Type B pancreatic cell (in vitro differentiated cells): Measurements from ENCODE around the gene ZNF750. TPM values are rescaled to one million over a fixed set of nuclear protein-coding genes. Genes with fewer than 3 reads are reported as not detected.

Experiments used
- DNase-seq: peaks from one replicate; pipeline ENCODE4 v3.0.0; 2021; ENCODE audit warnings: mixed read lengths; ENCODE audit not compliant: unreplicated experiment; ENCODE audit errors: extremely low spot score
- H3K27ac Mint-ChIP-seq: 2 replicates; pipeline ENCODE4 v1.8.0; 2021; ENCODE audit warnings: mild to moderate bottlenecking, mixed read lengths
- H3K27me3 Mint-ChIP-seq: 2 replicates; pipeline ENCODE4 v1.8.0; 2021; ENCODE audit warnings: mixed read lengths
- H3K36me3 Mint-ChIP-seq: 2 replicates; pipeline ENCODE4 v1.8.0; 2021; ENCODE audit warnings: mixed read lengths
- H3K4me1 Mint-ChIP-seq: one replicate; pipeline ENCODE4 v1.8.0; 2021; ENCODE audit warnings: mixed read lengths; ENCODE audit not compliant: unreplicated experiment
- H3K4me3 Mint-ChIP-seq: 2 replicates; pipeline ENCODE4 v1.8.0; 2021; ENCODE audit warnings: mild to moderate bottlenecking, mixed read lengths
- H3K9me3 Mint-ChIP-seq: 2 replicates; pipeline ENCODE4 v1.8.0; 2021; ENCODE audit warnings: mixed read lengths
- total RNA-seq: library from RNA; stranded (reverse); gene quantifications from 2 replicates; pipeline ENCODE4 v1.2.1, GENCODE V29; 2021; ENCODE audit warnings: low replicate concordance
- TF ChIP-seq, protein P1 (sequence below): fragments of 200-600 bp; sonication (generic); conservative IDR thresholded peaks from 2 replicates; pipeline ENCODE4 v1.5.0; 2021; ENCODE audit warnings: antibody characterized with exemption, mild to moderate bottlenecking

Gene ZNF750
- total RNA-seq, 1 donor from 2014 or later, result 10.3 TPM

DNA sequence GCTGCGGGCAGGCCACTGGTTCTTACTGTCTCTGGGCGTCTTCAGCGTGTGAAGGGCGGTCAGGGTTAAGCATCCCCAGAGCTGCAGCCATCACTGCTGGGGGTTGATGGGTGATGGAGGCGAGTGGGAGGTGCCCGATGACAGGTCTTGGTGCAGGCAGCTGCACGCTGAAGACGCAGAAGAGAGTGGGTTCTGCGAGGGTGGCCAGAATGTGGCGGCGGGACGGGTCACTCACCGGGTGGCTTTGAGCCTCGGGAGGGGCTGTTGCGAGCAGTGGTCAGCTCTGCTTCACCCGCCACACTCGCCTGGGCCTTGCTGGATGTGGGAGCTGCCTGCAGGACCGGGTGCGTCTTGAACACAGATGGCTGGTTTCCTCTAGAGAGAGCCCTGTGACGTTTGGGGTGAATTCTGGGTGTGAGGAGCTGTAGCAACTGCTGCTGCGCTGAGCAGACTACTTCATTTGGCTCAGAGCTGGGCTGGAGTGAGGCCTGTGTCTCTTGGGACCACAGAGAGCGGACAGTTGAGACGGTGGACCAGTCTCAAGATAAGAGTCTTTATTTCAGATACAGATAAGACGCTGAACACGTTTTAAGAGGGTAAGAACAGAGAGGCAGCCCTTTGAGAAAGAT, 44.6 kb upstream of the ZNF750 start:
- TF ChIP-seq, protein P1, sequence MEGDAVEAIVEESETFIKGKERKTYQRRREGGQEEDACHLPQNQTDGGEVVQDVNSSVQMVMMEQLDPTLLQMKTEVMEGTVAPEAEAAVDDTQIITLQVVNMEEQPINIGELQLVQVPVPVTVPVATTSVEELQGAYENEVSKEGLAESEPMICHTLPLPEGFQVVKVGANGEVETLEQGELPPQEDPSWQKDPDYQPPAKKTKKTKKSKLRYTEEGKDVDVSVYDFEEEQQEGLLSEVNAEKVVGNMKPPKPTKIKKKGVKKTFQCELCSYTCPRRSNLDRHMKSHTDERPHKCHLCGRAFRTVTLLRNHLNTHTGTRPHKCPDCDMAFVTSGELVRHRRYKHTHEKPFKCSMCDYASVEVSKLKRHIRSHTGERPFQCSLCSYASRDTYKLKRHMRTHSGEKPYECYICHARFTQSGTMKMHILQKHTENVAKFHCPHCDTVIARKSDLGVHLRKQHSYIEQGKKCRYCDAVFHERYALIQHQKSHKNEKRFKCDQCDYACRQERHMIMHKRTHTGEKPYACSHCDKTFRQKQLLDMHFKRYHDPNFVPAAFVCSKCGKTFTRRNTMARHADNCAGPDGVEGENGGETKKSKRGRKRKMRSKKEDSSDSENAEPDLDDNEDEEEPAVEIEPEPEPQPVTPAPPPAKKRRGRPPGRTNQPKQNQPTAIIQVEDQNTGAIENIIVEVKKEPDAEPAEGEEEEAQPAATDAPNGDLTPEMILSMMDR, result no peak
- peaks cover 11% of the 10 kb centered on the region for H3K36me3 Mint-ChIP-seq
- peaks cover 53% of the 10 kb centered on the region for H3K4me1 Mint-ChIP-seq
- DNase-seq, result no peak
- H3K4me3 Mint-ChIP-seq, result peak overlapping the region; percentile 65
- H3K27ac Mint-ChIP-seq, result peak overlapping the region; percentile 67
- H3K9me3 Mint-ChIP-seq, result no peaks in the 10 kb centered on the region
- no peaks in the 10 kb centered on the region for H3K27me3 Mint-ChIP-seq

DNA sequence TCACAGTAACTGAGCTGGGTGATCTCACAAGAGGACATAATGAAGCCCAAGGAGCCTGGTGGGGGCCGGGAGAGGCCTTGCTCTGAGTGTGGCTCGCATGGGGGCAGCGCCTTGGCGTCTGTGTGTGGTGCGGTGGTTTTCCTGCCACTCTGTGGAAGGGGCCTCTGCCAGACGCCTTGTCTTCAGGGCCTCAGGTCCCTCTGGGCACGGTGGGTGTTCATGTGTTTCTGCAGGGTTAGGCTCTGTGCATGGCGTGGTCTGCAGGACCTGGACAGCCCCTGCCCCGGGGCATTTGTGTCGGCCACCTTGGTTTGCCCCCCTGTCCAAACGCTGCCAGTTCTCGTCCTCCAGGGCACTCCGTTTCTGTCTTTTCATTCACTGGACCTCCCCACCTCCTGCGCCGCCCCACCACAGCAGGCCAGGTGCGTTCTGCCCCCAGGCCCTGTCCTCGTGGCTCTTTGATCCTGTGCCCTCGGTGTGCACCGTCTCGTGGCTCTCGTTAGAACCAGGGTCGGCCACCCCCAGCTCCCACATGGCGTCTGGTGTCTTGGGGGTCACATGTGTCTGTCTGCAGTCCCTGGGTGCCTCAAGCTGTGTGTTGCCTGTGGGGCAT, 43.7 kb upstream of the ZNF750 start:
- peaks cover 50% of the 10 kb centered on the region for H3K4me1 Mint-ChIP-seq
- no peaks in the 10 kb centered on the region for H3K27me3 Mint-ChIP-seq
- no peak overlapping the region for H3K27ac Mint-ChIP-seq
- DNase-seq, result no peak
- no peak overlapping the region for H3K4me3 Mint-ChIP-seq
- no peaks in the 10 kb centered on the region for H3K9me3 Mint-ChIP-seq
- peaks cover 11% of the 10 kb centered on the region for H3K36me3 Mint-ChIP-seq
- TF ChIP-seq, protein P1, result no peak

DNA sequence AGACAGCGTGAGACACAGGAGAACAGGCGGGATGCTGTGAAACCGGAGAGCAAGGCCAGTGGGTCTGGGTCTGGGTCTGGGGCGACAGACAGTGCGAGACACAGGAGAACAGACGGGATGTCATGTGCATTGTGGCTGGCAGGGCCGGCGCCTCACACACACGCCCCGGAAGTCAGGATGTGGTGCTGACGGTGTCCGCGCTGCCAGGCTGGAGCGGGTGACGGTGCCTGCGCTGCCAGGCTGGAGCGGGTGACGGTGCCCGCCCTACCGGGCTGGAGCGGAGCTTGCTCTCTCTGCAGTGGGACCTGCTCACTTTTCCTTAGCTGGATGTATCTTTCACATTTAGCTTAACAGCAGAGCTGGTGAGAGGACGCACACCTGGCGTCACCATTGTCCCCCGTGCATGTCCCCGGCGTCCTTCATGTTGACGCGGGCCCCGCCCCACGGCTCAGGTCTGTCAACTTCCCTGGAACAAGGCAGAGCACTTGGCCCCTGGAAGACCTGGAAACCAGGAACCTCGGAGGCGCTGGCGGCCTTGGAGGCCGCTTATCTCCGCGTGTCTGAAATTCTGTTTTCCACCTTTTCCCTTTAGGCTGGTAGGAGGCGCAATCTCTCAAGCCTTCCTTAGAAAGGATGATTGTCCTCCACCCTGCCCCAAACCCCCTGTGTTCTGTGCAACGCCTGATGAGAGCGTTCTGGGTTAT, 43.0 kb upstream of the ZNF750 start:
- H3K4me1 Mint-ChIP-seq, result peaks cover 47% of the 10 kb centered on the region
- H3K4me3 Mint-ChIP-seq, result no peak overlapping the region
- TF ChIP-seq, protein P1, result no peak
- no peak for DNase-seq
- no peaks in the 10 kb centered on the region for H3K27me3 Mint-ChIP-seq
- H3K27ac Mint-ChIP-seq, result peak overlapping the region; percentile 39
- no peaks in the 10 kb centered on the region for H3K9me3 Mint-ChIP-seq
- peaks cover 8% of the 10 kb centered on the region for H3K36me3 Mint-ChIP-seq

DNA sequence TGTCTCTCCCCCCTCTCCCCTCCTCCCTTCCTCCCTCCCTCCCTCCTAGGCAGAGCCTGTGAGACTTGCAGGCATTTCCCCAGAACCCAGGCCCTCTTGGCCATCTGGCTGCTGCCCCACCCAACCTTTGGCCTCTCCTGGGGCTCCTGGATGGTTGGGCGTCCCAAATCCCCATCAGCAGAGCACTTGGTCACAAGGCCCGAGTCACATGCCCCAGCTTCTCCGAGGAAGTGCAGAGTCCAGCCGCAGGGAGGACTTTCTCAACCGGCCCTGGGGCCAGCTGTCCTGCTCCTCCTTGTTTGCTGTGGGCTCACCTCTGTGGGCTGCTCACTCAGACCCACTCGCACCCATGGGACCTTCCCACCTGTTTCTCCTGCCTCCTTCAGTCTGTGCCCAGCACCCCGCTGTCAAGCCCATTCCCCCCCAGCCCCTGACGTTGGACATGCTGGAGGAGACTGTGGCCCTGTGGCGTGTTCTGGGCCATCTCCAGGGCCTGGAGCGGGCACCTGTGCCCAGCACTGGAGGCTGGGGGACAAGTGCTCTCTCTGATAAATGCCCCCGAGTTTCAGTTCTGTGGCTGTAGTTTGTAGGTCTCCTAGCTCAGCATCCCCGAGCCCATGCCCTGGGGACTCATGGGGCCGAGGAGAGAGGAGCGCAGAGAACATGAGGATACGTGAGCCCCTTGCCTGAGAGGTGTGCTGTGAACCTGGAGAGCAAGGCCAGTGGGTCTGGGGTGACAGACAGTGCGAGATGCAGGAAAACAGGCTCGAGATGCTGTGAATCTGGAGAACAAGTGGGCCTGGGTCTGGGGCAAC, 42.3 kb upstream of the ZNF750 start:
- TF ChIP-seq, protein P1, result no peak
- H3K36me3 Mint-ChIP-seq, result peaks cover under 1% of the 10 kb centered on the region
- peaks cover 39% of the 10 kb centered on the region for H3K4me1 Mint-ChIP-seq
- H3K9me3 Mint-ChIP-seq, result no peaks in the 10 kb centered on the region
- H3K4me3 Mint-ChIP-seq, result peak overlapping the region; percentile 28
- no peaks in the 10 kb centered on the region for H3K27me3 Mint-ChIP-seq
- DNase-seq, result no peak
- peak overlapping the region; percentile 39 for H3K27ac Mint-ChIP-seq

DNA sequence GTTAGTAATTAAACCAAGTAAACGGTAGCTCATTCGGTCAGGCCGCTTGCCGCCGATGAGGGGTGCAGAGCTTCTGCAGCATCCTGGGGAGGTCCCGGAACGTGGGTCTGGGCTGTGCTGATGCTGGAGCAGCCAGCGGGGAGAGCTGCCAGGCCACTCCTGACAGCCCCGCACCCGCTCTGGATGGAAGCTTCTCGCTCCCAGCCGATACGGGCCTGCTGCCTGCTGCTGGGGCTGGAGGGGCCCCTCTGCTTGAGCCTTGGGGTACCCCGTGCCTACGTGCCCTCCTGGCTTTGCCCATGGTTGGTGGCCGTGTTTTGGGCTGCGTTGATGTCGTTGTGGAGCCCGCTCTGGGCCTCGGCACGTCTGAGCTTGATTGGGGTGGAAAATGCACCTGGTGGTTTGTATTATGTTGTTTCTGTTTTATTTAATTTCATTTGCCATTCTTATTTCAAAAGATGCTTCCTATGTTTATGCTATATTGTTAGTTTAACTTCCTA, 41.6 kb upstream of the ZNF750 start:
- no peaks in the 10 kb centered on the region for H3K36me3 Mint-ChIP-seq
- H3K4me3 Mint-ChIP-seq, result peak overlapping the region; percentile 28
- H3K27ac Mint-ChIP-seq, result no peak overlapping the region
- H3K9me3 Mint-ChIP-seq, result no peaks in the 10 kb centered on the region
- DNase-seq, result no peak
- TF ChIP-seq, protein P1, result no peak
- no peaks in the 10 kb centered on the region for H3K27me3 Mint-ChIP-seq
- H3K4me1 Mint-ChIP-seq, result peaks cover 46% of the 10 kb centered on the region
